ENCODE results near the gene FXYD4. TPM values are rescaled to one million over a fixed set of nuclear protein-coding genes. Genes with fewer than 3 reads are reported as not detected.
A peak's percentile ranks its signal among the peaks of the same experiment; 100 is the strongest.

Gene FXYD4
- total RNA-seq, 2 donors from 2014 or later: not detected

- intact Hi-C loops (cut with DNase I): loop anchor here in 1 of 2 donors (10.0 kb wide), 1 partner anchor 48 kb away; no protein-coding TSS in a partner anchor
- no peak for DNase-seq (ENCODE audit: low spot score)
Observed at GRCh38 chr10:43342279-43343125, 28.9 kb upstream of the FXYD4 start.

- intact Hi-C loops (cut with DNase I): loop anchor here in 1 of 2 donors (10.0 kb wide), 1 partner anchor 48 kb away; no protein-coding TSS in a partner anchor
- no peak for DNase-seq (ENCODE audit: low spot score)
Observed at GRCh38 chr10:43343126-43343525, 28.3 kb upstream of the FXYD4 start.

- no peak for DNase-seq (ENCODE audit: low spot score)
- intact Hi-C loops (cut with DNase I): loop anchor here in 1 of 2 donors (10.0 kb wide), 1 partner anchor 49 kb away; no protein-coding TSS in a partner anchor
Observed at GRCh38 chr10:43344051-43344450, 27.4 kb upstream of the FXYD4 start.

- intact Hi-C loops (cut with DNase I): loop anchor here in 1 of 2 donors (10.0 kb wide), 1 partner anchor 53 kb away; no protein-coding TSS in a partner anchor
- no peak for DNase-seq (ENCODE audit: low spot score)
Observed at GRCh38 chr10:43347997-43348396, 23.4 kb upstream of the FXYD4 start.

- peak; percentile 96 for DNase-seq (ENCODE audit: low spot score)
- intact Hi-C loops (cut with DNase I): loop anchor here in 1 of 2 donors (10.0 kb wide), 1 partner anchor 54 kb away; no protein-coding TSS in a partner anchor
Observed at GRCh38 chr10:43348511-43349312, 22.7 kb upstream of the FXYD4 start.

GRCh38 chr10:43350156-43350555 is 21.3 kb upstream of the FXYD4 start:
- no peak for DNase-seq (ENCODE audit: low spot score)
- intact Hi-C loops (cut with DNase I): no loop called here

GRCh38 chr10:43350686-43351085 is 20.8 kb upstream of the FXYD4 start:
- intact Hi-C loops (cut with DNase I): no loop called here
- no peak for DNase-seq (ENCODE audit: low spot score)

GRCh38 chr10:43351301-43351700 is 20.1 kb upstream of the FXYD4 start:
- intact Hi-C loops (cut with DNase I): no loop called here
- DNase-seq (ENCODE audit: low spot score): no peak

- intact Hi-C loops (cut with DNase I): no loop called here
- no peak for DNase-seq (ENCODE audit: low spot score)
Observed at GRCh38 chr10:43352951-43353350, 18.5 kb upstream of the FXYD4 start.

- no peak for DNase-seq (ENCODE audit: low spot score)
- intact Hi-C loops (cut with DNase I): no loop called here
Observed at GRCh38 chr10:43353495-43354329, 17.7 kb upstream of the FXYD4 start.

- intact Hi-C loops (cut with DNase I): no loop called here
- no peak for DNase-seq (ENCODE audit: low spot score)
Observed at GRCh38 chr10:43354330-43354635, 17.2 kb upstream of the FXYD4 start.

- no peak for DNase-seq (ENCODE audit: low spot score)
- intact Hi-C loops (cut with DNase I): no loop called here
Observed at GRCh38 chr10:43354879-43355380, 16.5 kb upstream of the FXYD4 start.

GRCh38 chr10:43355749-43356371 is 15.6 kb upstream of the FXYD4 start:
- intact Hi-C loops (cut with DNase I): no loop called here

GRCh38 chr10:43360086-43360485 is 11.3 kb upstream of the FXYD4 start:
- DNase-seq (ENCODE audit: low spot score): no peak
- intact Hi-C loops (cut with DNase I): no loop called here

More at GRCh38 chr10:43355749-43356371, 15.6 kb upstream of the FXYD4 start:
- no peak for DNase-seq (ENCODE audit: low spot score)

GRCh38 chr10:43361547-43362190 is 9.8 kb upstream of the FXYD4 start:
- DNase-seq (ENCODE audit: low spot score): no peak
- intact Hi-C loops (cut with DNase I): no loop called here

GRCh38 chr10:43362191-43362839 is 9.1 kb upstream of the FXYD4 start:
- peak; percentile 96 for DNase-seq (ENCODE audit: low spot score)
- intact Hi-C loops (cut with DNase I): no loop called here

- DNase-seq (ENCODE audit: low spot score): no peak
- intact Hi-C loops (cut with DNase I): no loop called here
Observed at GRCh38 chr10:43365001-43365400, 6.4 kb upstream of the FXYD4 start.

GRCh38 chr10:43369921-43370320 is 1.5 kb upstream of the FXYD4 start:
- DNase-seq (ENCODE audit: low spot score): peak; percentile 58
- intact Hi-C loops (cut with DNase I): no loop called here

All from posterior vena cava (tissue), 2 donors.